Right lobe of liver (tissue), 4 donors: Measurements from ENCODE around the gene SLC22A23.

Experiments used
- POLR2A ChIP-seq: fragments of 450-650 bp; IDR thresholded peaks from one replicate; pipeline ENCODE4 v1.6.1; 2017; ENCODE audit warnings: antibody characterized with exemption, mild to moderate bottlenecking
- TF ChIP-seq, protein P1 (sequence below), 4 donors: fragments of 200-600 bp in 3 of 4; fragments of 450-650 bp in 1 of 4; IDR thresholded peaks; one replicate each; pipeline versions ENCODE4 v1.5.1 to v1.8.0; 2016 to 2022; ENCODE audit warnings: antibody characterized with exemption in 4 of 4, mild to moderate bottlenecking in 2 of 4
- donor health status: DM: no; HTN: no; CAD: no.
- donor health status: DM: no; HTN: no; CAD: no.
- donor health status: DM: no; HTN: yes; CAD: no.

DNA sequence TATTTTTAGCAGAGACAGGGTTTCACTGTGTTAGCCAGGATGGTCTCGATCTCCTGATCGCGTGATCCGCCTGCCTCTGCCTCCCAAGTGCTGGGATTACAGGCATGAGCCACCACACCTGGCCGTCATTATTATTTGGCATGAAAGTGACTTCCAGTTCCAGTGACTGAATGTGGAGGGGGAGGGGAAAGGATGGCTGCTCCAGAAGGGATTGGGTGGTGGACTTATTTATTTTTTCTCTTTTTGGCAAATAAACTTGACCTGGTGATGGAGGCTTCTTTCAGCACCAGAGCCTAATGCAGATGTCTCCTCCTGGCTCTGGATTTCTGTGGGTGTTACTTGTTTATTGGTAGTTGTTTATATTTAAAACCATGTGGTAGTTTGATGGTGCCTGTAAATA lies 16.9 kb upstream of the SLC22A23 start:
- TF ChIP-seq POLR2A: no peak
- TF ChIP-seq, protein P1, sequence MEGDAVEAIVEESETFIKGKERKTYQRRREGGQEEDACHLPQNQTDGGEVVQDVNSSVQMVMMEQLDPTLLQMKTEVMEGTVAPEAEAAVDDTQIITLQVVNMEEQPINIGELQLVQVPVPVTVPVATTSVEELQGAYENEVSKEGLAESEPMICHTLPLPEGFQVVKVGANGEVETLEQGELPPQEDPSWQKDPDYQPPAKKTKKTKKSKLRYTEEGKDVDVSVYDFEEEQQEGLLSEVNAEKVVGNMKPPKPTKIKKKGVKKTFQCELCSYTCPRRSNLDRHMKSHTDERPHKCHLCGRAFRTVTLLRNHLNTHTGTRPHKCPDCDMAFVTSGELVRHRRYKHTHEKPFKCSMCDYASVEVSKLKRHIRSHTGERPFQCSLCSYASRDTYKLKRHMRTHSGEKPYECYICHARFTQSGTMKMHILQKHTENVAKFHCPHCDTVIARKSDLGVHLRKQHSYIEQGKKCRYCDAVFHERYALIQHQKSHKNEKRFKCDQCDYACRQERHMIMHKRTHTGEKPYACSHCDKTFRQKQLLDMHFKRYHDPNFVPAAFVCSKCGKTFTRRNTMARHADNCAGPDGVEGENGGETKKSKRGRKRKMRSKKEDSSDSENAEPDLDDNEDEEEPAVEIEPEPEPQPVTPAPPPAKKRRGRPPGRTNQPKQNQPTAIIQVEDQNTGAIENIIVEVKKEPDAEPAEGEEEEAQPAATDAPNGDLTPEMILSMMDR (IDR thresholded peaks at IDR 0.05): no peak
